ENCODE results near the gene KIAA0586. TPM values are rescaled to one million over a fixed set of nuclear protein-coding genes. Genes with fewer than 3 reads are reported as not detected.

The KIAA0586 gene
- total RNA-seq (2022) (19.6 and 26.2 TPM in 2 replicates), Bru-seq, nascent RNA (percentile 74 among the genes with signal in this experiment), BruChase-seq, experiment 1, labeled RNA remaining after a 6-hour chase (percentile 62 among the genes with signal in this experiment), BruChase-seq, experiment 2, labeled RNA remaining after a 2-hour chase (percentile 68 among the genes with signal in this experiment)
- long read RNA-seq, partial matches to known transcripts = 5 of 22 reads
- long read RNA-seq, other reads (novel, unspliced or antisense) = 17 of 22 reads

DNA sequence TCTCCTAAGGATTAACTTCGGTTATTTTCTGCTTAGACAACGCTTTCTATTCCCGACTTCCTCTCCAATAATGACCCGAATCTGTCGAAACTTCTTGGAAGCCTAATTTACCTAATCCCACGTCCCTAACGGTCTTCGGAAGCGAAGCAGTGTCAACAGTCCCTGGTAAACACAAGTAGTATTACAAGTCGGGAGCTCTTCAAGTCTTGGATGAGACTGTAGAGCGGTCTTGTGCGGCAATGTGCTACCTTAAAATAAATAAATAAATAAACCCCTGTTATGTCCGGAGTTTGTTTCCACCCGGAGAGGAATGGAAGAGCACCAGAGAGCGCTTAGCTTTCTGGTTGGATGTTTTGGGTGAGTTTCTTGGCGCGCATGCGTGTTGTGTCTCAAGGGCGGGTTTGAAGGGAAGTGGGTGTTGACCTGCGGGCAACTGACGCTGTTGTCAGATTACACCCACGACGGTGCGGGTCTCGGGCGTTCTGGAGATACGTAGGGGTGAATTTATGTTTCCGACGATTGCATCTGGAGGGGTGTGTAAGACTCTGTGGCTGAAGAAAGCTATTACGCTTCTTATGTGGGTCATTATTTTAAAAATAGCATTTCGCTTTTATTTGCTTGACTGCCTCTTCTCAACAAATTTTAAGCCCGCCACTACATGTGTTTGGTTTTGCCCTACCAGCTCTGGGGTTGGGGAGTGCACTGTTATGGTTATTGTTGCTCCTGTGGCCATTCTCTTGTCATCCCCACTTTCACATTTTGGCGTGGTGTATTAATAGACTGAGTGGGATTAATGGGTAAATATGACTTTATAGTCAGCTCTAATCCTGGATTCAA lies at the start of gene KIAA0586, which contains the start of gene TIMM9:
TSS of gene KIAA0586 (plus strand) at position 439 of the 837 bp plus-strand sequence. CDS start 546 bp downstream, outside the sequence.
TSS of gene TIMM9 (minus strand) at position 251 of the 837 bp plus-strand sequence. CDS start 15,586 bp downstream, outside the sequence.
- Mint-ChIP-seq H3K4me3 (ENCODE audit: unreplicated experiment) (peak within 1 kb of the TSS; percentile 85), H3K9me3 (ENCODE audit: unreplicated experiment) (no peaks in the 10 kb centered on the region), H3K4me1 (ENCODE audit: insufficient read depth, unreplicated experiment) (peaks cover 22% of the 10 kb centered on the region), H3K27me3 (ENCODE audit: insufficient read depth, unreplicated experiment) (no peaks in the 10 kb centered on the region), H3K27ac (ENCODE audit: low read depth, unreplicated experiment) (peak within 1 kb of the TSS; percentile 96), H3K36me3 (ENCODE audit: insufficient read depth, unreplicated experiment) (peaks cover 47% of the 10 kb centered on the region)
- DNase-seq (ENCODE audit: unreplicated experiment) = peak; percentile 99
- ChIA-PET POLR2A (interaction anchor here (0.6 to 3.1 kb wide), 39 partner anchors 10 to 1821 kb away, joined by 3 to 75 read pairs (median 4); partner anchors contain the start of genes ARID4A, JKAMP, L3HYPDH and PPM1A), CTCF (interaction anchor here (1.2 kb wide), 1 partner anchor 49 kb away, joined by 3 read pairs; no protein-coding TSS in a partner anchor)
- intact Hi-C loops (cut with micrococcal nuclease) = no loop called here
- no TSS peak for BruUV-seq (replicated peaks)
- TF ChIP-seq, protein P1, sequence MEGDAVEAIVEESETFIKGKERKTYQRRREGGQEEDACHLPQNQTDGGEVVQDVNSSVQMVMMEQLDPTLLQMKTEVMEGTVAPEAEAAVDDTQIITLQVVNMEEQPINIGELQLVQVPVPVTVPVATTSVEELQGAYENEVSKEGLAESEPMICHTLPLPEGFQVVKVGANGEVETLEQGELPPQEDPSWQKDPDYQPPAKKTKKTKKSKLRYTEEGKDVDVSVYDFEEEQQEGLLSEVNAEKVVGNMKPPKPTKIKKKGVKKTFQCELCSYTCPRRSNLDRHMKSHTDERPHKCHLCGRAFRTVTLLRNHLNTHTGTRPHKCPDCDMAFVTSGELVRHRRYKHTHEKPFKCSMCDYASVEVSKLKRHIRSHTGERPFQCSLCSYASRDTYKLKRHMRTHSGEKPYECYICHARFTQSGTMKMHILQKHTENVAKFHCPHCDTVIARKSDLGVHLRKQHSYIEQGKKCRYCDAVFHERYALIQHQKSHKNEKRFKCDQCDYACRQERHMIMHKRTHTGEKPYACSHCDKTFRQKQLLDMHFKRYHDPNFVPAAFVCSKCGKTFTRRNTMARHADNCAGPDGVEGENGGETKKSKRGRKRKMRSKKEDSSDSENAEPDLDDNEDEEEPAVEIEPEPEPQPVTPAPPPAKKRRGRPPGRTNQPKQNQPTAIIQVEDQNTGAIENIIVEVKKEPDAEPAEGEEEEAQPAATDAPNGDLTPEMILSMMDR (IDR thresholded peaks at IDR 0.05; ENCODE audit: unreplicated experiment) = no peak

DNA sequence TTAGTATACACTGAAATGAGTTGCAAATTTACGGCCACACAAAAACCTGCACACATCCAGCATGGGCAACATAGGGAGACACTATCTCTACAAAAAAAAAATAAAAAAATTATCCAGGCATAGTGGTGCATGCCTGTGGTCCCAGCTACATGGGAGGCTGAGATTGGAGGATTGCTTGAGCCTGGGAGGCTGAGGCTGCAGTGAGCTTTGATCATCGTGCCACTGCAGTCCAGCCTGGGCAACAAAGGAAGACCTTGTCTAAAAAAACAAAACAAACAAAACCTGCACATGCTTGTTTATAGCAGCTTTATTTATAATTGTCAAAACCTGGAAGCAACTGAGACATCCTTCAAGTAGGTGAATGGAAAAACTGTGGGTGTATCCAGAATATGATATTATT lies 36.7 kb upstream of the KIAA0586 start:
- TF ChIP-seq, protein P1 (IDR thresholded peaks at IDR 0.05; ENCODE audit: unreplicated experiment) = no peak
- DNase-seq (ENCODE audit: unreplicated experiment) = no peak
- H3K27me3 Mint-ChIP-seq (ENCODE audit: insufficient read depth, unreplicated experiment) = no peaks in the 10 kb centered on the region
- CTCF ChIA-PET = no interaction called here
- peaks cover 1% of the 10 kb centered on the region for H3K36me3 Mint-ChIP-seq (ENCODE audit: insufficient read depth, unreplicated experiment)
- POLR2A ChIA-PET = no interaction called here
- no peak overlapping the region for H3K4me3 Mint-ChIP-seq (ENCODE audit: unreplicated experiment)
- intact Hi-C loops (cut with micrococcal nuclease) = no loop called here
- BruUV-seq (replicated peaks) = no TSS peak
- no peaks in the 10 kb centered on the region for H3K4me1 Mint-ChIP-seq (ENCODE audit: insufficient read depth, unreplicated experiment)
- H3K27ac Mint-ChIP-seq (ENCODE audit: low read depth, unreplicated experiment) = no peak overlapping the region
- H3K9me3 Mint-ChIP-seq (ENCODE audit: unreplicated experiment) = no peaks in the 10 kb centered on the region

DNA sequence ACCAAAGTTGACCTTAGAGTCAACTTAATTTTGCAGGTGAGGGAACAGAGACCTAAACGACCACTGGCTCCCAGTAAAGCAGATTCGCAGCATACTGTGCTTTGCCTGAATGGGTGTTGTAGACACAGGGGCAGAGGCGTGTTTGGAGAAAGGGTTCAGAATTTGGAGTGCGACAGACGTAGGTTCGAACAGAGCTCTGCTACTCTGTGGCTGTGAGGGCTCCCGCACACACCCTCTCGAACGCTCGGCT lies 32.0 kb upstream of the KIAA0586 start:
- ChIA-PET CTCF (interaction anchor here (0.6 to 2.5 kb wide), 4 partner anchors 11 to 60 kb away, joined by 3 to 10 read pairs (median 6); no protein-coding TSS in a partner anchor), POLR2A (interaction anchor here (1.5 to 1.9 kb wide), 2 partner anchors 30 to 32 kb away, joined by 6 to 10 read pairs; partner anchors contain the start of genes KIAA0586 and TIMM9)
- DNase-seq (ENCODE audit: unreplicated experiment) = no peak
- H3K27ac Mint-ChIP-seq (ENCODE audit: low read depth, unreplicated experiment) = no peak overlapping the region
- H3K9me3 Mint-ChIP-seq (ENCODE audit: unreplicated experiment) = no peaks in the 10 kb centered on the region
- H3K27me3 Mint-ChIP-seq (ENCODE audit: insufficient read depth, unreplicated experiment) = no peaks in the 10 kb centered on the region
- no TSS peak for BruUV-seq (replicated peaks)
- H3K4me1 Mint-ChIP-seq (ENCODE audit: insufficient read depth, unreplicated experiment) = no peaks in the 10 kb centered on the region
- H3K4me3 Mint-ChIP-seq (ENCODE audit: unreplicated experiment) = peak overlapping the region; percentile 64
- TF ChIP-seq, protein P1 (IDR thresholded peaks at IDR 0.05; ENCODE audit: unreplicated experiment) = no peak
- intact Hi-C loops (cut with micrococcal nuclease) = no loop called here
- H3K36me3 Mint-ChIP-seq (ENCODE audit: insufficient read depth, unreplicated experiment) = no peaks in the 10 kb centered on the region

Measured in MCF 10A (cell line).